Adrenal gland (tissue), 12 donors: Measurements from ENCODE around the gene ZNF77. TPM values are rescaled to one million over a fixed set of nuclear protein-coding genes. Genes with fewer than 3 reads are reported as not detected.

ENCODE experiments used
- DNase-seq, 7 donors: peaks; one replicate each; pipeline ENCODE4 v3.0.0-alpha.2; 2019 to 2020
- H3K27ac ChIP-seq, 5 donors: fragments of 200-600 bp; sonication (generic) in 4 of 5; 1 replicate in 3 of 5; 2 replicates in 2 of 5; pipeline versions ENCODE4 v1.5.1 to v1.8.0; 2016 to 2020; ENCODE audit warnings: mild to moderate bottlenecking in 1 of 5
- H3K27me3 ChIP-seq: fragments of 200-600 bp; 2 replicates; pipeline ENCODE4 v1.8.0; 2021
- H3K36me3 ChIP-seq, 2 donors: fragments of 200-600 bp; replicated peaks in 1 of 2; 1 replicate in 1 of 2; 2 replicates in 1 of 2; pipeline versions ENCODE4 v1.5.1 to v1.8.0; 2018 to 2022
- H3K4me1 ChIP-seq, 2 donors: fragments of 200-600 bp; replicated peaks in 1 of 2; 1 replicate in 1 of 2; 2 replicates in 1 of 2; pipeline versions ENCODE4 v1.5.1 to v1.8.0; 2018 to 2021
- H3K4me3 ChIP-seq, 4 donors: fragments of 200-600 bp; sonication (generic) in 3 of 4; one replicate each; pipeline ENCODE4 v1.5.1; 2016 to 2018
- H3K9me3 ChIP-seq, 3 donors: fragments of 200-600 bp; sonication (generic) in 1 of 3; replicated peaks in 1 of 3; 1 replicate in 2 of 3; 2 replicates in 1 of 3; pipeline versions ENCODE4 v1.5.1 to v1.8.0; 2016 to 2021
- POLR2A ChIP-seq, 2 donors: fragments of 450-650 bp; IDR thresholded peaks; one replicate each; pipeline ENCODE4 v1.6.1; 2017; ENCODE audit warnings: antibody characterized with exemption in 2 of 2, mild to moderate bottlenecking in 2 of 2, moderate library complexity in 1 of 2
- WGBS, 4 donors: extraction: QIAGEN DNeasy Blood & Tissue Kit in 2 of 4; methylation state at CpG; one replicate each; pipeline versions ENCODE4 v1.1.5 to v1.1.7; 2013 to 2017; 5-methylcytosine and 5-hydroxymethylcytosine counted together
- intact Hi-C, 2 donors: fragments of 100-400 bp; cut with DNase I; formaldehyde crosslinking; loops; one replicate each; pipeline versions ENCODE4 v1.14.1 to v1.15.0; 2022 to 2023
- polyA plus RNA-seq, 3 donors: library from polyadenylated mRNA; stranded (reverse); fragments of 200-250 nt in 2 of 3; fragments of 350-450 nt in 1 of 3; fragmentation: Illumina TruSeq in 1 of 3; extraction: RNeasy Lipid Tissue Mini Kit (QIAGEN cat#74804) in 1 of 3; gene quantifications; one replicate each; pipeline ENCODE4 v1.2.3, GENCODE V29; 2013 to 2014
- total RNA-seq, 9 donors: library from RNA; depleted of rRNA in 4 of 9; stranded (reverse); fragments of >200 nt in 4 of 9; fragments of 120-200 nt in 1 of 9; fragmentation: NEBNext Ultra II Directional in 1 of 9; extraction: Animal tissue kit (Norgen Biotek cat#: 25700) in 1 of 9; gene quantifications; one replicate each; pipeline versions ENCODE4 v1.1.0 to v1.2.4, GENCODE V29; 2013 to 2023
- TF ChIP-seq, protein P1 (sequence below), 6 experiments: fragments of 450-650 bp in 4 of 6; fragments of 200-600 bp in 2 of 6; sonication (generic) in 1 of 6; IDR thresholded peaks; 1 replicate in 5 of 6; 2 replicates in 1 of 6; pipeline versions ENCODE4 v1.5.1 to v1.8.0; 2016 to 2021; ENCODE audit warnings: antibody characterized with exemption in 6 of 6, mild to moderate bottlenecking in 2 of 6, moderate library complexity in 1 of 6
- donor health status: healthy with polysubstance abuse.
- donor health status: Bipolar disorder and iron deficiency.
- donor health status: DM: yes; HTN: yes; CAD: no.
- donor health status: DM: no; HTN: no; CAD: no.
- donor health status: DM: no; HTN: no; CAD: no.
- donor health status: DM: yes; HTN: yes; CAD: no.

The ZNF77 gene
- total and polyA plus RNA-seq, 12 donors = 1.1 to 10.6 (median 3.6) TPM

DNA sequence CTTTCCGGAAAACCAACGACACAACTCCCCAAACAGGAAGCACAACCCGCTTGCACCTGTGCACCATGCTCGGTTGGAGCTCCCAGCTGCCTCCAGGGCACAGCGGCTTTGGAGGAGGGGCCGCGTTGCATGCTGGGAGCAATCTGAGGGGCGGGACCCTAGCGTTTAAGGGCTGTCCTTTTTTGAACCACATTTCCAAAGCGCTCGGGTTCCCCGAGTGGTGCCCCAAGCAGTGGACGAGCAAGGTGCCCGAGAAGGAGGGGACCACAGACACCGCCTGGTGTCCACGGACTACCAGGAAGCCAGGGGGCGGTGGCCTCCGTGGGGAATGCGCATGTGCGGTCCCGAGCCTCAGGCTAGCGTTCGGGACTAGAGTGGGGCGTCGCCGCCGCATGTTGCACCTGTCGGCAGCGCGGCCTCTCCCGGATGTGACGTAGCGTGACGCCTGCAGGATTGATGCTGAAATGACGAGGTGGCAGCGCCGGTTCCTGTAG, 56.0 kb downstream of the ZNF77 start:
- Histone ChIP-seq H3K4me1 (no peaks in the 10 kb centered on the region), H3K36me3 (no peaks in the 10 kb centered on the region), H3K9me3 (no peaks in the 10 kb centered on the region), H3K27ac (no peak overlapping the region), H3K4me3 (no peak overlapping the region), H3K27me3 (no peaks in the 10 kb centered on the region)
- WGBS, 4 donors = 48 to 81% (median 75%) methylated on average over 12 to 37 of the region's 37 CpGs
- intact Hi-C loops = loop anchor here (10.0 kb wide), 2 partner anchors 56 to 276 kb away; partner anchors contain the start of gene ZNF77 (in 2 of the 2)
- peak in 2 of 7 donors; percentile 34 to 44 for DNase-seq
- no peak for TF ChIP-seq POLR2A (IDR thresholded peaks at IDR 0.05)

DNA sequence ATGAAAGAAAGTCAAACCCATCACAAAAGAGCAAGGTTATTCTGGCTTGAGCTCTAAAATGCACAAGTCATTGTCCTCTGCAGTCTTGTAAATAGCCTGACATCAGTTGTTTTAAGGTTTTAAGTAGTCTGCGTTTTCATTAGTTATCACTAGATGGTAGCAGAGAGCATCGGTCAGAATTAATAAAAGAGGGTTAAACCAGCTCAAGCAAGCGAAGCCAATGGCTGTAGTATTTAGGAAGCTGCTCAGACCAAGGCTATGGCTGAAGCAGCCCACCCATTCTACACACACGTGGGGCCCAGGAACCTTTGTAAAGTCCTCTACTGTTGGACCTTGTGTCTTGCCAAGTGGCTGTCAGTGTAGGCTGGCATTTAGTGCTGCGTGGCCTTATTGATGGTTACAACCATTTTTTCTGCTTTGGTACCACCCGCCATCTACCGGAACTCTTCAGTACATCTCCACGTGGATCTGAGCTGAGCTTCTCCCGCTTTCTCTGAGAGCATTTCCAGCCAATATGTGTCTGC, 57.3 kb downstream of the ZNF77 start:
- Histone ChIP-seq H3K27me3 (no peaks in the 10 kb centered on the region), H3K4me3 (no peak overlapping the region), H3K9me3 (no peaks in the 10 kb centered on the region), H3K4me1 (no peaks in the 10 kb centered on the region), H3K36me3 (no peaks in the 10 kb centered on the region), H3K27ac (peak overlapping the region in 1 of 5 donors; percentile 37)
- WGBS, 4 donors = 17 to 23% (median 19%) methylated on average over 9 of the region's 9 CpGs
- DNase-seq = peak in 2 of 7 donors; percentile 17 to 33
- TF ChIP-seq, protein P1, sequence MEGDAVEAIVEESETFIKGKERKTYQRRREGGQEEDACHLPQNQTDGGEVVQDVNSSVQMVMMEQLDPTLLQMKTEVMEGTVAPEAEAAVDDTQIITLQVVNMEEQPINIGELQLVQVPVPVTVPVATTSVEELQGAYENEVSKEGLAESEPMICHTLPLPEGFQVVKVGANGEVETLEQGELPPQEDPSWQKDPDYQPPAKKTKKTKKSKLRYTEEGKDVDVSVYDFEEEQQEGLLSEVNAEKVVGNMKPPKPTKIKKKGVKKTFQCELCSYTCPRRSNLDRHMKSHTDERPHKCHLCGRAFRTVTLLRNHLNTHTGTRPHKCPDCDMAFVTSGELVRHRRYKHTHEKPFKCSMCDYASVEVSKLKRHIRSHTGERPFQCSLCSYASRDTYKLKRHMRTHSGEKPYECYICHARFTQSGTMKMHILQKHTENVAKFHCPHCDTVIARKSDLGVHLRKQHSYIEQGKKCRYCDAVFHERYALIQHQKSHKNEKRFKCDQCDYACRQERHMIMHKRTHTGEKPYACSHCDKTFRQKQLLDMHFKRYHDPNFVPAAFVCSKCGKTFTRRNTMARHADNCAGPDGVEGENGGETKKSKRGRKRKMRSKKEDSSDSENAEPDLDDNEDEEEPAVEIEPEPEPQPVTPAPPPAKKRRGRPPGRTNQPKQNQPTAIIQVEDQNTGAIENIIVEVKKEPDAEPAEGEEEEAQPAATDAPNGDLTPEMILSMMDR (IDR thresholded peaks at IDR 0.05) = peak; percentile 43 to 69 (median 63)
- no peak for TF ChIP-seq POLR2A (IDR thresholded peaks at IDR 0.05)
- intact Hi-C loops = loop anchor here (10.0 kb wide), 2 partner anchors 57 to 277 kb away; partner anchors contain the start of gene ZNF77 (in 2 of the 2)

DNA sequence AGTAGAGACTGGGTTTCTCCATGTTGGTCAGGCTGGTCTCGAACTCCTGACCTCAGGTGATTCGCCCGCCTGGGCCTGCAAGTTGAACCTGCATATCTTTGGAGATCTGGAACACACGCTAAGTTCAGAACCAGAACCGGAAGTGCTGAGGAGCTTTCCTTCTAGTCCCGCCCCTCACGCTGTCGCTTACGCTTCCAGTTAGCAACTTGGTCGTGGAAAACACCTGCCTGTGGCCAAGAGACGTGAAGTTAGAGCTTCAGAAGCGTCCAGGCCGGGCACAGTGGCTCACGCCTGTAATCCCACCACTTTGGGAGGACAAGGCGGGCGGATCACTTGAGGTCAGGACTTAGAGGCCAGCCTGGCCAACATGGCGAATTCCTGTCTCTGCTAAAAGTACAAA, 59.0 kb downstream of the ZNF77 start:
- Histone ChIP-seq H3K27me3 (no peaks in the 10 kb centered on the region), H3K9me3 (no peaks in the 10 kb centered on the region), H3K4me3 (no peak overlapping the region), H3K36me3 (no peaks in the 10 kb centered on the region), H3K4me1 (no peaks in the 10 kb centered on the region), H3K27ac (no peak overlapping the region)
- 75 to 85% (median 83%) methylated on average over 12 to 17 of the region's 17 CpGs for WGBS, 4 donors
- TF ChIP-seq, protein P1 (IDR thresholded peaks at IDR 0.05) = no peak
- TF ChIP-seq POLR2A (IDR thresholded peaks at IDR 0.05) = no peak
- intact Hi-C loops = loop anchor here (10.0 kb wide), 2 partner anchors 59 to 279 kb away; partner anchors contain the start of gene ZNF77 (in 2 of the 2)
- no peak for DNase-seq

DNA sequence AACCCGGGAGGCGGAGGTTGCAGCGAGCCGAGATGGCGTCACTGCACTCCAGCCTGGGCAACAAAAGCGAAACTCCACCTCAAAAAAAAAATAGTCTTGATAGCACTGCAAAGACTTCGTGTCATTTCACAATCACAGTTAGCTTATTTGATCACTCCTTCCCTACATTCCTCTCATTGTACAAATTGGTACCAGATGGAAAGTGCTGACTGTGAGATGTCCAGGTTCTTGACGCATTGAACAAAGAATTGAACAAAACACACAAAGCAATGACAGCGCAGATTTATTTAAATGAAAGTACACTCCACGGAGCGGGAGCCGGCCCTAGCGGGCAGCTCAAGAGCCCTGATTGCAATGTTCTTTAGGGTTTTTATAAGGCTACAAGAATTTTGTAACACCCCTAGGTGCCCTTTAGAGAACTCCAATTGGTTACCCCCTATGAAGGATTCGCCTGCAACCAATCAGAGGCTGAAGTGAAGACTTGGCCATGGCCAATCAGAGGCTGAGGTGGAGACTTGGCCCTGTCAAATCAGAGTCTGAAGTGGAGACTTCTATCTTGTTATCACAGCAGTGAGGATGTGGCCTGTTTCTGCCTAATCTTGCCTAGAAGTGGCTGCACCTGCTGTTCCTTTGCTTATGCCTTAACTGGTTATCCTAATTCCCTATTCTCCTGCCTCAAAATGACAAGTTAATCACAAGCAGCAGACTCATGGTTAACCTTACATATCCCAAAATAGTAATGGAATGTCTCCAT, 60.9 kb downstream of the ZNF77 start:
- Histone ChIP-seq H3K27ac (no peak overlapping the region), H3K9me3 (no peaks in the 10 kb centered on the region), H3K4me3 (no peak overlapping the region), H3K4me1 (no peaks in the 10 kb centered on the region), H3K27me3 (no peaks in the 10 kb centered on the region), H3K36me3 (no peaks in the 10 kb centered on the region)
- intact Hi-C loops = loop anchor here (10.0 kb wide), 2 partner anchors 61 to 281 kb away; partner anchors contain the start of gene ZNF77 (in 2 of the 2)
- WGBS, 4 donors = 78 to 89% (median 84%) methylated on average over 14 of the region's 14 CpGs
- DNase-seq = no peak
- no peak for TF ChIP-seq POLR2A (IDR thresholded peaks at IDR 0.05)
- TF ChIP-seq, protein P1 (IDR thresholded peaks at IDR 0.05) = no peak

Other genes with a start within 250 kb of the ZNF77 start
- gene GNG7, start 242.3 kb downstream of the ZNF77 start, total RNA-seq = 10 to 100 TPM in 5 of 9 donors, 1 to 10 TPM in 3, under 1 TPM in 1; 0.83 to 16.5 (median 10.1) TPM
- gene GNG7, start 242.3 kb downstream of the ZNF77 start, polyA plus RNA-seq = 1 to 10 TPM; 2.9 to 7.8 (median 5.1) TPM
- gene DIRAS1, start 223.6 kb downstream of the ZNF77 start, total RNA-seq = 1 to 10 TPM in 6 of 9 donors, under 1 TPM in 3; 0.09 to 4.8 (median 1.9) TPM
- 1 to 10 TPM; 1.4 to 2.3 (median 1.7) TPM for gene DIRAS1, start 223.6 kb downstream of the ZNF77 start, polyA plus RNA-seq
- gene SLC39A3, start 205.0 kb downstream of the ZNF77 start, total RNA-seq = 10 to 100 TPM; 25.1 to 75.8 (median 36.9) TPM
- 10 to 100 TPM; 39.4 to 72.2 (median 44.2) TPM for gene SLC39A3, start 205.0 kb downstream of the ZNF77 start, polyA plus RNA-seq
- gene SGTA, start 161.7 kb downstream of the ZNF77 start, total RNA-seq = 10 to 100 TPM; 28.2 to 79.2 (median 54.2) TPM
- 100 to 1,000 TPM in 1 of 3 donors, 10 to 100 TPM in 2; 30.3 to 104 (median 74.5) TPM for gene SGTA, start 161.7 kb downstream of the ZNF77 start, polyA plus RNA-seq
- gene THOP1, start 159.5 kb downstream of the ZNF77 start, total RNA-seq = 10 to 100 TPM; 33.0 to 77.3 (median 44.0) TPM
- gene THOP1, start 159.5 kb downstream of the ZNF77 start, polyA plus RNA-seq = 100 to 1,000 TPM in 1 of 3 donors, 10 to 100 TPM in 2; 23.1 to 138 (median 63.0) TPM
- 1 to 10 TPM; 1.6 to 6.4 (median 4.3) TPM for gene ZNF554, start 125.1 kb downstream of the ZNF77 start, total RNA-seq
- 1 to 10 TPM; 2.7 to 6.9 (median 3.3) TPM for gene ZNF554, start 125.1 kb downstream of the ZNF77 start, polyA plus RNA-seq
- gene ZNF555, start 103.5 kb downstream of the ZNF77 start, total RNA-seq = 1 to 10 TPM; 2.5 to 7.2 (median 6.0) TPM
- 1 to 10 TPM; 1.9 to 5.7 (median 3.0) TPM for gene ZNF555, start 103.5 kb downstream of the ZNF77 start, polyA plus RNA-seq
- gene ZNF556, start 77.6 kb downstream of the ZNF77 start, total RNA-seq = under 1 TPM in 6 of 9 donors, not detected in 3; 0.06 to 0.45 (median 0.13) TPM
- gene ZNF556, start 77.6 kb downstream of the ZNF77 start, polyA plus RNA-seq = under 1 TPM; 0.03 to 0.18 (median 0.08) TPM
- 1 to 10 TPM; 2.6 to 5.7 (median 3.5) TPM for gene ZNF57, start 44.0 kb downstream of the ZNF77 start, total RNA-seq
- gene ZNF57, start 44.0 kb downstream of the ZNF77 start, polyA plus RNA-seq = 1 to 10 TPM; 2.7 to 3.9 (median 3.4) TPM
- gene TLE6, start 32.6 kb upstream of the ZNF77 start, total RNA-seq = 1 to 10 TPM in 6 of 9 donors, under 1 TPM in 3; 0.48 to 3.2 (median 1.8) TPM
- gene TLE6, start 32.6 kb upstream of the ZNF77 start, polyA plus RNA-seq = 10 to 100 TPM in 1 of 3 donors, 1 to 10 TPM in 2; 1.2 to 13.9 (median 6.3) TPM
- 100 to 1,000 TPM in 1 of 9 donors, 10 to 100 TPM in 7, 1 to 10 TPM in 1; 4.0 to 104 (median 55.6) TPM for gene TLE2, start 84.3 kb upstream of the ZNF77 start, total RNA-seq
- 100 to 1,000 TPM in 1 of 3 donors, 10 to 100 TPM in 1, 1 to 10 TPM in 1; 8.4 to 106 (median 70.3) TPM for gene TLE2, start 84.3 kb upstream of the ZNF77 start, polyA plus RNA-seq
- gene TLE5, start 117.5 kb upstream of the ZNF77 start, total RNA-seq = 100 to 1,000 TPM; 167 to 968 (median 640) TPM
- gene TLE5, start 117.5 kb upstream of the ZNF77 start, polyA plus RNA-seq = 1,000 to 10,000 TPM in 2 of 3 donors, 100 to 1,000 TPM in 1; 237 to 2,300 (median 1,557) TPM
- 10 to 100 TPM; 11.5 to 84.3 (median 64.2) TPM for gene GNA11, start 149.4 kb upstream of the ZNF77 start, total RNA-seq
- gene GNA11, start 149.4 kb upstream of the ZNF77 start, polyA plus RNA-seq = 10 to 100 TPM; 20.6 to 38.3 (median 35.6) TPM
- gene GNA15, start 191.1 kb upstream of the ZNF77 start, total RNA-seq = 10 to 100 TPM in 4 of 9 donors, 1 to 10 TPM in 4, under 1 TPM in 1; 0.61 to 16.3 (median 9.7) TPM
- 1 to 10 TPM; 1.6 to 7.3 (median 5.8) TPM for gene GNA15, start 191.1 kb upstream of the ZNF77 start, polyA plus RNA-seq
- gene S1PR4, start 233.8 kb upstream of the ZNF77 start, total RNA-seq = 1 to 10 TPM in 7 of 9 donors, under 1 TPM in 2; 0.78 to 5.5 (median 2.5) TPM
- gene S1PR4, start 233.8 kb upstream of the ZNF77 start, polyA plus RNA-seq = 1 to 10 TPM in 2 of 3 donors, not detected in 1; 1.6 to 2.2 TPM
- 100 to 1,000 TPM in 4 of 9 donors, 10 to 100 TPM in 5; 51.5 to 193 (median 94.4) TPM for gene NCLN, start 241.0 kb upstream of the ZNF77 start, total RNA-seq
- gene NCLN, start 241.0 kb upstream of the ZNF77 start, polyA plus RNA-seq = 100 to 1,000 TPM in 1 of 3 donors, 10 to 100 TPM in 2; 57.6 to 127 (median 93.6) TPM